Endothelial cell (in vitro differentiated cells): Measurements from ENCODE around the gene SMPD3. TPM values are rescaled to one million over a fixed set of nuclear protein-coding genes. Genes with fewer than 3 reads are reported as not detected.

Source experiments
- DNase-seq: peaks from one replicate; pipeline ENCODE4 v3.0.0; 2021; ENCODE audit warnings: low spot score
- H3K27ac Mint-ChIP-seq: one replicate; pipeline ENCODE4 v1.8.0; 2021; ENCODE audit warnings: mixed read lengths, inconsistent platforms; ENCODE audit not compliant: unreplicated experiment
- H3K27me3 Mint-ChIP-seq: one replicate; pipeline ENCODE4 v1.8.0; 2021; ENCODE audit warnings: mild to moderate bottlenecking, moderate library complexity, mixed read lengths, inconsistent platforms; ENCODE audit not compliant: unreplicated experiment
- H3K36me3 Mint-ChIP-seq: one replicate; pipeline ENCODE4 v1.8.0; 2021; ENCODE audit warnings: mild to moderate bottlenecking, low read depth, mixed read lengths, inconsistent platforms; ENCODE audit not compliant: unreplicated experiment
- H3K4me1 Mint-ChIP-seq: one replicate; pipeline ENCODE4 v1.8.0; 2021; ENCODE audit warnings: mild to moderate bottlenecking, mixed read lengths, inconsistent platforms; ENCODE audit not compliant: unreplicated experiment
- H3K4me3 Mint-ChIP-seq: one replicate; pipeline ENCODE4 v1.8.0; 2021; ENCODE audit warnings: mild to moderate bottlenecking, mixed read lengths, inconsistent platforms; ENCODE audit not compliant: unreplicated experiment
- H3K9me3 Mint-ChIP-seq: one replicate; pipeline ENCODE4 v1.8.0; 2021; ENCODE audit warnings: mixed read lengths, inconsistent platforms; ENCODE audit not compliant: unreplicated experiment
- total RNA-seq: library from RNA; stranded (reverse); fragmentation: NEBNext Ultra II Directional; extraction: Animal tissue kit (Norgen Biotek cat#: 25700); gene quantifications from one replicate; pipeline ENCODE4 v1.2.1, GENCODE V29; 2021; ENCODE audit not compliant: unreplicated experiment
- TF ChIP-seq, protein P1 (sequence below): fragments of 200-600 bp; sonication (generic); IDR thresholded peaks from one replicate; pipeline ENCODE4 v1.5.0; 2021; ENCODE audit warnings: antibody characterized with exemption; ENCODE audit not compliant: unreplicated experiment

The SMPD3 gene
- total RNA-seq, 1 donor from 2014 or later = not detected

DNA sequence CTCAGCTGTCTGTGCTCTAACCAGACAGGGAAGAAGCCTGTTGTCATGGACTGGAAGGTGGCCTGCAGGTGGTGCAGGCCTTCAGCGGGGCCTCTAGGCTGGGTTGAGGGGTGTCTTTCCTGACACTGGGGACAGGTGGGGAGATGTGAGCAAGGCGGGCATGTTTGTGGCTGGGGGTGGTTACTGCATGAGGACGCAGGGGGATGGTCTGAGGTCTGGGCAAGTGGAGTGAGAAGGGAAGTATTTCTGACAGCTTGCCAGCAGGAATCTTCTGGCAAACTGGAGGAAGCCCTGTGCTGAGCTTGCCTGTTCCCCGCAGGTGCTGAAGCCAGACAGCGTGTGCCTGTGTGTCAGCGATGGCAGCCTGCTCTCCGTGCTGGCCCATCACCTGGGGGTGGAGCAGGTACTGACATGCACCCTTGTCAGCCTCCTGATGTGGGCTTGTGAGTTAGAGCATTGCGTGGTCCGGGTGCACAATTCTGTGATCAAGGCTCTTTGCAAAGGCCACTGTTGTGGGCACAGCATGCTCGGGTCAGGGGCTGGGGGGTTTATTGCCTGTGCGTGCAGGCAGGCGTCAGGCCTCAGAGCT, 101.3 kb downstream of the SMPD3 start:
- H3K36me3 Mint-ChIP-seq = peaks cover 38% of the 10 kb centered on the region
- no peaks in the 10 kb centered on the region for H3K4me1 Mint-ChIP-seq
- no peak overlapping the region for H3K27ac Mint-ChIP-seq
- peaks cover 4% of the 10 kb centered on the region for H3K27me3 Mint-ChIP-seq
- no peaks in the 10 kb centered on the region for H3K9me3 Mint-ChIP-seq
- no peak overlapping the region for H3K4me3 Mint-ChIP-seq
- no peak for DNase-seq
- TF ChIP-seq, protein P1, sequence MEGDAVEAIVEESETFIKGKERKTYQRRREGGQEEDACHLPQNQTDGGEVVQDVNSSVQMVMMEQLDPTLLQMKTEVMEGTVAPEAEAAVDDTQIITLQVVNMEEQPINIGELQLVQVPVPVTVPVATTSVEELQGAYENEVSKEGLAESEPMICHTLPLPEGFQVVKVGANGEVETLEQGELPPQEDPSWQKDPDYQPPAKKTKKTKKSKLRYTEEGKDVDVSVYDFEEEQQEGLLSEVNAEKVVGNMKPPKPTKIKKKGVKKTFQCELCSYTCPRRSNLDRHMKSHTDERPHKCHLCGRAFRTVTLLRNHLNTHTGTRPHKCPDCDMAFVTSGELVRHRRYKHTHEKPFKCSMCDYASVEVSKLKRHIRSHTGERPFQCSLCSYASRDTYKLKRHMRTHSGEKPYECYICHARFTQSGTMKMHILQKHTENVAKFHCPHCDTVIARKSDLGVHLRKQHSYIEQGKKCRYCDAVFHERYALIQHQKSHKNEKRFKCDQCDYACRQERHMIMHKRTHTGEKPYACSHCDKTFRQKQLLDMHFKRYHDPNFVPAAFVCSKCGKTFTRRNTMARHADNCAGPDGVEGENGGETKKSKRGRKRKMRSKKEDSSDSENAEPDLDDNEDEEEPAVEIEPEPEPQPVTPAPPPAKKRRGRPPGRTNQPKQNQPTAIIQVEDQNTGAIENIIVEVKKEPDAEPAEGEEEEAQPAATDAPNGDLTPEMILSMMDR = no peak

DNA sequence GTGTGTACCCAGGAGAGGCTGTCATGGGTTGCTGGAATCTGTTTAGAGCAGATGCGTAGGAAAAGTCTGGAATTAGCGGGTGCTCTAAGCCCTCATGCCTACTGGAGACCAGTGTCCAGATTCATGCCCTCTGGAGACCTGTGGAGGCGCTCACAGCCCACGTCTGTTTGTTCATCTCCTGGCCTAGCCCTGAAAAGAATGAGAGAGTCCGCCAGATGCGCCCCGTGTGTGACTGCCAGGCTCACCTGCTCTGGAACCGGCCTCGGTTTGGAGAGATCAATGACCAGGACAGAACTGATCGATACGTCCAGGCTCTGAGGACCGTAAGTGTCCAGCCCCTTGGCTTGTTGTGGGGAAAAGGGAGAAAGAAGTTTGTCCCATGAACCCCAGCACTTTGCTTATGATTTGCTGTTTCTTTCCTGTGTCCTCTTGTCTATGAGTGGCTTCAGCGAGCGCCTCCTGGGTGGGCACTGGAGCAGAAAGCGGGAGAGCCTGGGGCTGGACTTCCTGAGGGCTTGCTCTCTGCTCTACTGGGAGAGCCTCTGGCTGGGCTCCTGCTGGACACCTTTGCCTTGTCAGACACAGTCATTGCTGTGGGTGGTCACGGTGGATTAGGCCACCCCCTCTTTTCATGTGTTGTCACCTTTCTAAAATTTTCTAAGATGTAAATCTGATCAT, 102.2 kb downstream of the SMPD3 start:
- Mint-ChIP-seq H3K27ac (no peak overlapping the region), H3K4me3 (no peak overlapping the region), H3K36me3 (peaks cover 32% of the 10 kb centered on the region), H3K27me3 (peaks cover 4% of the 10 kb centered on the region), H3K4me1 (no peaks in the 10 kb centered on the region), H3K9me3 (no peaks in the 10 kb centered on the region)
- TF ChIP-seq, protein P1 = no peak
- no peak for DNase-seq

DNA sequence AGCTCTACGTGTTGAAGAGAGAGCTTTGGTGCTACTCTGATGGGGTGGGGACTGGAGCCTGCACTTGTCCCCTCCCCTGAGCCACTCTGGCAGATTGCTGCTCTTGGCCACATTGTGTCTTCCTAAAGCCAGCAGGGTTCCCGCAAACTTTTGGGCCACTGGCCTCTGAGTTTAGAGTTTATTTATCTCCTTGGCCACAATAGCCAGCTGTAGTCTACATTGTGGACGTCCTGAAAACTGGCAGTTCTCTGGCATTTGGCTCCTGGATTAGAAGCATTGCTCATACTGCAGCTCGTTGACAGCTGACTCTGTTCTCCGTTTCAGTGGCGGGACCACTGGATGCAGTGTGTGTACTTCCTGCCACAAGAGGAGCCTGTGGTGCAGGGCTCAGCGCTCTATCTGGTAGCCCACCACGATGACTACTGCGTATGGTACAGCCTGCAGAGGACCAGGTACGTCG, 102.9 kb downstream of the SMPD3 start:
- Mint-ChIP-seq H3K4me1 (no peaks in the 10 kb centered on the region), H3K27me3 (peaks cover 4% of the 10 kb centered on the region), H3K27ac (no peak overlapping the region), H3K4me3 (no peak overlapping the region), H3K36me3 (peaks cover 35% of the 10 kb centered on the region), H3K9me3 (no peaks in the 10 kb centered on the region)
- no peak for DNase-seq
- TF ChIP-seq, protein P1 = no peak

DNA sequence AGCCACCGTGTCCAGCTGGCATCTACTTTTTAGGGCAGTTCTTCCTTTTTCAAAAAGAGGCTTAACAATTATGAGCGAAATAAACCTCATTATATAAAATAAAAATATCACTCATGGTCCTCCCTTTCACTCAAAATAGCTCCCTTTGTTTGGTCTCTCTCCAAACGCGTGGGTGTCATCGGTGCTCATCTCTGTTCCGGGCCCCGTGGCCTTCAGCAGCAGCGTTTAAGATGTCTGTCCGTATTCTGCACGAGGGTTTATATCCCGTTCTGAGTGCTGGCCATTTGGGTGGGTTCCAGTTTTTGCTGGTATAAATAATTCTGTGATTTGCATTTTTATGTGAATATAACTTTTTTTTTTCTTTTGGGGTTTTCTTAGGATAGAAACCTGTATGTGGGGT, 104.1 kb downstream of the SMPD3 start:
- Mint-ChIP-seq H3K4me3 (no peak overlapping the region), H3K36me3 (peaks cover 40% of the 10 kb centered on the region), H3K4me1 (no peaks in the 10 kb centered on the region), H3K9me3 (no peaks in the 10 kb centered on the region), H3K27ac (no peak overlapping the region), H3K27me3 (peaks cover 3% of the 10 kb centered on the region)
- TF ChIP-seq, protein P1 = no peak
- no peak for DNase-seq

DNA sequence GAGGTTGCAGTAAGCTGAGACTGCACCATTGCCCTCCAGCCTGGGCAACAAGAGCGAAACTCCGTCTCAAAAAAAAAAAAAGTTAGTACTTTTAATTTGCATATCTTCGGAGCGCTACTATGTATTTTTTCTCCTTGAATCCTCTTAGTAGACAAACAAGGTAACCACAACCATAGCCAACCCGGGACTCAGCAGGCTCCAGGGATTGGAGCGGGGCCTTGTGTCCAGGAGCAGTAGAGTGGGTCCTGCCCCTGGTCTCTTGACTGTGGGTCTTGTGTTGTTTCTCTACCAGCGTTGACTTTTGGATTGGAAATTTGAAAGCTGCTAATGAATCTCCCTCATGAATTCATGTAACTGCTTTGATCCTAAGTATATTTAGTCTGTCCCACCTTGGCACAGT, 105.2 kb downstream of the SMPD3 start:
- H3K4me3 Mint-ChIP-seq = no peak overlapping the region
- H3K27me3 Mint-ChIP-seq = peaks cover 1% of the 10 kb centered on the region
- no peaks in the 10 kb centered on the region for H3K9me3 Mint-ChIP-seq
- no peak overlapping the region for H3K27ac Mint-ChIP-seq
- H3K4me1 Mint-ChIP-seq = peaks cover 3% of the 10 kb centered on the region
- no peak for DNase-seq
- peaks cover 39% of the 10 kb centered on the region for H3K36me3 Mint-ChIP-seq
- TF ChIP-seq, protein P1 = no peak
